Fibroblast of the aortic adventitia (primary cell): ENCODE measurements around the gene PPL. TPM values are rescaled to one million over a fixed set of nuclear protein-coding genes. Genes with fewer than 3 reads are reported as not detected.

Source experiments
- DNase-seq: peaks from one replicate; pipeline ENCODE4 v3.0.0-alpha.2; 2010; ENCODE audit warnings: low read depth
- H3K4me3 ChIP-seq: 2 replicates; pipeline ENCODE4 v1.5.1; 2011; ENCODE audit warnings: low read depth, mild to moderate bottlenecking, control low read depth, low read length, moderate library complexity
- total RNA-seq: library from RNA; depleted of rRNA; stranded (reverse); fragments of >200 nt; gene quantifications from 2 replicates; pipeline ENCODE4 v1.2.3, GENCODE V29; 2012; ENCODE audit warnings: low replicate concordance
- TF ChIP-seq, protein P1 (sequence below): IDR thresholded peaks from 2 replicates; pipeline ENCODE4 v1.5.1; 2011; ENCODE audit warnings: mild to moderate bottlenecking, low read length, control low read depth, inconsistent platforms; ENCODE audit not compliant: insufficient read depth

Gene PPL
- total RNA-seq, 1 donor: 57.9 TPM

DNA sequence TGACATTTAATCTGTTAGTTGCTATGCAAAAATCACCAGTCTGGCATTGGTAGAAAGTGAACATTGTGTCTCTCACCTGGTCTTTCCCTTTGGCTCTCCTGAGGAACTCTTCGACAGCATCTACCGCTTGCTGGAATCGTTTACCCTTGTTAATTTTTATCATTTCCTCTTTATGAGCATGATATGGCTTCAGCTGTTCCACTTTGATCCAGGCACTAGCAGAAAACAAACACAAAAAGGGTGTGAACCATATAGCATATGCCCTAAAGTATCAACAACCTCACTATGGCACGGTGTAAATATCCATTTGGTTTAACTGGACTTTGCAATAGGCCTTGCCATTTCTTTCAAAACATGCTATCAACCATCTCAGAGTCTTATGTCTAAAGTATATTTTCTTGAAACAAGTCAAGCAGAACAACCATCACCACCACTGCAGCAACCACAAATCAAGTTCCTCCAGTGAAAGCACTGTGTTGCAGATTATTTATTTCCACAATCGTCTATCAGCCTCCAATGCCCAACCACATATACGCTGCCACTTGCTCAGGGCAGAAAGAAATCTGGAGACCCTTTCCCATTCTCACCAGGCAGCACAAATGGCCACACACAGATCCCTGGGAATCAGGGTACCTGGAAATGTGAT, 104.1 kb downstream of the PPL start:
- no peak for DNase-seq
- H3K4me3 ChIP-seq: no peak overlapping the region
- TF ChIP-seq, protein P1, sequence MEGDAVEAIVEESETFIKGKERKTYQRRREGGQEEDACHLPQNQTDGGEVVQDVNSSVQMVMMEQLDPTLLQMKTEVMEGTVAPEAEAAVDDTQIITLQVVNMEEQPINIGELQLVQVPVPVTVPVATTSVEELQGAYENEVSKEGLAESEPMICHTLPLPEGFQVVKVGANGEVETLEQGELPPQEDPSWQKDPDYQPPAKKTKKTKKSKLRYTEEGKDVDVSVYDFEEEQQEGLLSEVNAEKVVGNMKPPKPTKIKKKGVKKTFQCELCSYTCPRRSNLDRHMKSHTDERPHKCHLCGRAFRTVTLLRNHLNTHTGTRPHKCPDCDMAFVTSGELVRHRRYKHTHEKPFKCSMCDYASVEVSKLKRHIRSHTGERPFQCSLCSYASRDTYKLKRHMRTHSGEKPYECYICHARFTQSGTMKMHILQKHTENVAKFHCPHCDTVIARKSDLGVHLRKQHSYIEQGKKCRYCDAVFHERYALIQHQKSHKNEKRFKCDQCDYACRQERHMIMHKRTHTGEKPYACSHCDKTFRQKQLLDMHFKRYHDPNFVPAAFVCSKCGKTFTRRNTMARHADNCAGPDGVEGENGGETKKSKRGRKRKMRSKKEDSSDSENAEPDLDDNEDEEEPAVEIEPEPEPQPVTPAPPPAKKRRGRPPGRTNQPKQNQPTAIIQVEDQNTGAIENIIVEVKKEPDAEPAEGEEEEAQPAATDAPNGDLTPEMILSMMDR: no peak

Other genes starting within 250 kb of the PPL start
- 15.4 and 48.3 TPM in 2 replicates for gene NUDT16L1, start 243.6 kb downstream of the PPL start, total RNA-seq
- gene ANKS3, start 202.9 kb downstream of the PPL start, total RNA-seq: 22.0 and 28.2 TPM in 2 replicates
- gene DNAAF8, start 202.6 kb downstream of the PPL start, total RNA-seq: 1.4 TPM in 1 of 2 replicates, not detected in the other
- gene ZNF500, start 170.0 kb downstream of the PPL start, total RNA-seq: 8.3 and 14.1 TPM in 2 replicates
- gene SEPTIN12, start 148.8 kb downstream of the PPL start, total RNA-seq: not detected in 2 replicates
- gene SMIM22, start 141.8 kb downstream of the PPL start, total RNA-seq: not detected in 2 replicates
- gene ROGDI, start 134.5 kb downstream of the PPL start, total RNA-seq: 9.1 and 14.4 TPM in 2 replicates
- gene GLYR1, start 89.9 kb downstream of the PPL start, total RNA-seq: 42.4 and 55.0 TPM in 2 replicates
- gene UBN1, start 89.7 kb downstream of the PPL start, total RNA-seq: 37.7 and 47.8 TPM in 2 replicates
- gene SEC14L5, start 21.2 kb upstream of the PPL start, total RNA-seq: 1.2 and 3.0 TPM in 2 replicates
- gene NAGPA, start 96.8 kb upstream of the PPL start, total RNA-seq: 16.8 and 50.6 TPM in 2 replicates
- gene C16orf89, start 128.8 kb upstream of the PPL start, total RNA-seq: 1.6 and 4.6 TPM in 2 replicates
- gene ALG1, start 134.7 kb upstream of the PPL start, total RNA-seq: 32.9 and 37.7 TPM in 2 replicates
- 2.2 and 13.1 TPM in 2 replicates for gene EEF2KMT, start 160.6 kb upstream of the PPL start, total RNA-seq